Esophagus muscularis mucosa (tissue), 4 donors: ENCODE data around the gene LMX1A. TPM values are rescaled to one million over a fixed set of nuclear protein-coding genes. Genes with fewer than 3 reads are reported as not detected.

Experiments used
- DNase-seq: peaks from one replicate; pipeline ENCODE4 v3.0.0-alpha.2; 2017; ENCODE audit errors: extremely low spot score
- H3K27ac ChIP-seq, 4 donors: fragments of 200-600 bp; sonication (generic); replicated peaks in 1 of 4; 1 replicate in 3 of 4; 2 replicates in 1 of 4; pipeline ENCODE4 v1.5.1; 2016 to 2019; ENCODE audit warnings: mild to moderate bottlenecking in 1 of 4
- H3K27me3 ChIP-seq, 4 donors: fragments of 200-600 bp; sonication (generic); one replicate each; pipeline versions ENCODE4 v1.5.1 to v1.6.0; 2016 to 2019
- H3K36me3 ChIP-seq, 4 donors: fragments of 200-600 bp; sonication (generic); one replicate each; pipeline ENCODE4 v1.5.1; 2016 to 2019
- H3K4me1 ChIP-seq, 4 donors: fragments of 200-600 bp; sonication (generic); one replicate each; pipeline ENCODE4 v1.5.1; 2016 to 2019
- H3K4me3 ChIP-seq, 4 donors: fragments of 200-600 bp; sonication (generic); 1 replicate in 2 of 4; 2 replicates in 2 of 4; pipeline ENCODE4 v1.5.1; 2016 to 2019; ENCODE audit warnings: mild to moderate bottlenecking in 4 of 4, moderate library complexity in 1 of 4
- H3K9me3 ChIP-seq, 4 donors: fragments of 200-600 bp; sonication (generic); 1 replicate in 3 of 4; 2 replicates in 1 of 4; pipeline ENCODE4 v1.5.1; 2016 to 2019
- CTCF ChIP-seq, 3 experiments: fragments of 200-600 bp in 2 of 3; fragments of 450-650 bp in 1 of 3; sonication (generic) in 2 of 3; IDR thresholded peaks; one replicate each; pipeline ENCODE4 v1.5.1; 2017 to 2019; ENCODE audit warnings: antibody characterized with exemption in 3 of 3, mild to moderate bottlenecking in 2 of 3, moderate library complexity in 1 of 3
- EP300 ChIP-seq: sonication (generic); formaldehyde crosslinking; IDR thresholded peaks from one replicate; pipeline ENCODE4 v1.6.1; 2017; ENCODE audit warnings: antibody characterized with exemption
- POLR2A ChIP-seq: fragments of 450-650 bp; IDR thresholded peaks from one replicate; pipeline ENCODE4 v1.6.1; 2017; ENCODE audit warnings: antibody characterized with exemption, moderate library complexity, mild to moderate bottlenecking, low read depth
- POLR2AphosphoS5 ChIP-seq, 2 donors: sonication (generic); formaldehyde crosslinking; IDR thresholded peaks; one replicate each; pipeline ENCODE4 v1.6.1; 2017; ENCODE audit warnings: antibody characterized with exemption in 2 of 2
- WGBS: methylation state at CpG from one replicate; pipeline ENCODE4 v1.1.5; 2018; 5-methylcytosine and 5-hydroxymethylcytosine counted together
- intact Hi-C: fragments of 100-400 bp; cut with DNase I; formaldehyde crosslinking; loops from one replicate; pipeline ENCODE4 v1.15.1; 2023
- total RNA-seq, 4 donors: library from RNA; depleted of rRNA; stranded (reverse); fragments of >200 nt; gene quantifications; one replicate each; pipeline versions ENCODE4 v1.1.0 to v1.2.1, GENCODE V29; 2016

Gene LMX1A
- total RNA-seq, 4 donors from 2014 or later, result 0.32 to 0.98 (median 0.33) TPM; not detected in 1

DNA sequence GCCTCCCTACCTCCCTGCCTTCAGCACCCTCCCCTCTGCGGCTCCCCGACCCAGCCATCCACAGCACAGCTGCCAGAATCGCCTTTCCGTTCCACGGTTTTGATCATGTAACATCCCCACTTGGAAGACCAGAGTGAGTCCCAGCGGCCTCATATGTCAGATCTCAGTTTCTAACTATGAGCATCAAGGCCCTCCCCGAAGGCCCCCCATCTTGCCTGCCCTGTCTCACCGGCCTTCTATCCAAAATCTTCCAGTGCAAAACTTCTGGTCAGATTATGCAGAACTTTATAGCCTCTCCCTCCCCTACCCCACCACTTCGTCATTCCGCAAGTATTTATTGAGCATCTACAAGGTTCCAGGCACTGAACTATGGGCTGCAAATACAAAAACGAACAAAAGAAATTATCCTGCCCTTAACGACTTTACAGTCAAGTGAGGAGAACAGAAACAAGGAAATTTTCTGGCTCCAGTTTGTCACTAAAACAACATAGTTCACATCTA, 20.3 kb upstream of the LMX1A start:
- Histone ChIP-seq H3K36me3 (no peaks in the 10 kb centered on the region), H3K9me3 (no peaks in the 10 kb centered on the region), H3K4me1 (peaks cover 15 to 23% (median 21%) of the 10 kb centered on the region in 4 donors), H3K27me3 (no peaks in the 10 kb centered on the region), H3K4me3 (peak overlapping the region; percentile 48 to 59 (median 56)), H3K27ac (peak overlapping the region; percentile 91 to 94 (median 91))
- DNase-seq, result no peak
- no peak for TF ChIP-seq POLR2AphosphoS5 (IDR thresholded peaks at IDR 0.05)
- TF ChIP-seq POLR2A, result no peak
- no peak for TF ChIP-seq CTCF (IDR thresholded peaks at IDR 0.05)
- no peak for TF ChIP-seq EP300
- WGBS, result 18% methylated on average over 9 of the region's 12 CpGs
- intact Hi-C loops, result no loop called here

DNA sequence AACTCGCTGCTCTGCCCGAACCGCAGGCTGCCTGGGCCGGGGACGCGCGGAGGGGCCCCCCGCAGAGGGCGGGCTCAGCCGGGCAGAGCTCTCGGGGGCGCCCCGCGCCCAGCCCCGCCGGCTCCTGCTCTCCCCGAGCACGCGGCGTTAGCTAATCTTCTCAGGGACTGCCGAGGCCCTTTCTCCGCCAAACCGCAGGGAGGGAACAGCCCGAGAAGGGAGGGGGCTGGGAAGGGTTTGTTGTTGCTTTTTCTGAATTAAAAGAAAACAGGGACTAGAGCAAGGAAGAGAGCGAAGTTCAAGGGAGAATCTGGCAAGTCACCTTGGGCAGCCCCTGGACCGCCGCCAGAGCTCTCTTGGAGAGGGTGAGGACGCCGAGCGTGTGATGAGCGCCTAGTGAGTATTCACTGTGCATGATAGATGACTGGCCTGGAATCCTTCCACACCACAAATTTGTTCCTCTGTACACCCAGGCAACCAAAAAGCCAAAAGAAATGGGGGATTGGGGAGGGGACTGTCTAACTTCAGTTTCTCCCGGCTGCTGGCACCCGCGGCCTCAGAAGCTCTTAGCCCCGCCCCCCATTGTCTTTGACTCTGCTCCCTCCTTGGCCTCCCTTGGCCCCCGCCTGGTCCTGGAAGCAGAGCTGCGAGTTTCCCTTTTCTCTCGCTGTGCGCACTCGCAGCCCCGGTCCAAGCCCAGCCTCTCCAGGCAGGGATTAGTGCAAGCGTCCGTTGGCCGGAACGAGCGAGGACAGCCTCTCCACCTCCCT, 19.7 kb upstream of the LMX1A start:
- TF ChIP-seq CTCF (IDR thresholded peaks at IDR 0.05), result no peak
- TF ChIP-seq POLR2AphosphoS5 (IDR thresholded peaks at IDR 0.05), result peak; percentile 56 to 61

DNA sequence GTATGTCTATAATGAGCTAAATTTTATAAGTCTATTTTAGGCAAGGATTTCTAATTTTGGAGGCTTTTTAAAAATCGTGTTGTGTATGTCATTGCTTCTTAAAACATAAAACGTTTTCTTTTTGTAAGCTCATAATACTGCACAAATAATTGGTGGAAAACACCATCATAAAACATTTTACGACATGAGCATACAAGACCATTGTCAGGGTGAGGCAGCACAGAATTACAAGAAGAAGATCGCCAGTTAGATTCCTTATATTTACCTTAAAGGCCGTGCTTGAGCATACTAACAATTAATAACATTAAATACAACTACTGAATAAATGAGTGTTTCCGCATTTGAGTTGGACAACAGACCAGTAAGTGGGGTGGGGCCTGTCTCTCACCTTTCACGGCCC, 19.1 kb upstream of the LMX1A start:
- intact Hi-C loops, result no loop called here
- Histone ChIP-seq H3K9me3 (no peaks in the 10 kb centered on the region), H3K4me3 (peak overlapping the region; percentile 48 to 59 (median 56)), H3K4me1 (peaks cover 15 to 23% (median 21%) of the 10 kb centered on the region in 4 donors), H3K27ac (peak overlapping the region; percentile 91 to 94 (median 91)), H3K36me3 (no peaks in the 10 kb centered on the region), H3K27me3 (no peaks in the 10 kb centered on the region)
- WGBS, result 24% methylated on average over 7 of the region's 7 CpGs
- no peak for DNase-seq
- TF ChIP-seq CTCF (IDR thresholded peaks at IDR 0.05), result no peak
- TF ChIP-seq POLR2AphosphoS5 (IDR thresholded peaks at IDR 0.05), result no peak
- TF ChIP-seq EP300, result no peak
- TF ChIP-seq POLR2A, result no peak

More for the DNA sequence above, 19.7 kb upstream of the LMX1A start:
- intact Hi-C loops, result no loop called here
- no peaks in the 10 kb centered on the region for H3K36me3 ChIP-seq
- peaks cover 15 to 23% (median 21%) of the 10 kb centered on the region in 4 donors for H3K4me1 ChIP-seq
- peak; percentile 95 for DNase-seq
- no peaks in the 10 kb centered on the region for H3K9me3 ChIP-seq
- H3K4me3 ChIP-seq, result peak overlapping the region; percentile 48 to 59 (median 56)
- H3K27me3 ChIP-seq, result no peaks in the 10 kb centered on the region
- peak overlapping the region; percentile 91 to 94 (median 91) for H3K27ac ChIP-seq
- under 1% methylated on average over 21 of the region's 46 CpGs for WGBS

DNA sequence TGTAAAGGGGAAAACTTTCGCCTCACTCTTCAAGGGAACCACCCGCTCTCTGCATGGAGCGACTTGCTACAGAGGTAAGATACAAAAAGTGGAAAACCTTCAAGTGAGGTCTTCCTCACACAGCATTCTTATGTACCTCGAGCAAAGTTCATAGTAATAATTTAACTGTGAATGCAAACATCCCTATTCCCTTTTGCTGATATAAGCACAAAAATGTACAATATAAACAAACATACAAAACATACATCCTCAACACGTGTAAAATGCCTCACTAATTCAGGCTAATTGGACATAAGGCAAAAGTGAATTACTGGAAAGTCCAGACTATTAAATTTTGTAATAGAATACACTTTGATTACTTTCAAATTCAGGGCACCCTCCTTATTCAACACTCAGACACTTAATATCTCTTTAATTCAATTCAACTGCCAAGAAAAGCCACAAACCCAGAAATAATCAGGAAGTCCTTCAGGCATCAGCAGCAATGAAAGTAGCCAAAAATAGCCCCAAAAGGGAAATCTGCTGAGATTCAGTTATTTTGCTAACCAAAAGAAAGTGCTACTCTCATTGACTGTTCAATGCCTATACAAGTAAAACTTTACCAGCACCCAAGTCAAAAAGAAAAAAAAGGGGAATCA, 15.2 kb upstream of the LMX1A start:
- intact Hi-C loops, result no loop called here
- no peak for DNase-seq
- Histone ChIP-seq H3K4me3 (no peak overlapping the region), H3K9me3 (no peaks in the 10 kb centered on the region), H3K27ac (no peak overlapping the region), H3K36me3 (no peaks in the 10 kb centered on the region), H3K4me1 (peaks cover 15 to 29% (median 20%) of the 10 kb centered on the region in 4 donors), H3K27me3 (peaks cover 0 to 14% (median 0%) of the 10 kb centered on the region in 4 donors)
- WGBS, result 53% methylated on average over 5 of the region's 5 CpGs
- TF ChIP-seq CTCF (IDR thresholded peaks at IDR 0.05) (no peak), POLR2A (no peak), POLR2AphosphoS5 (IDR thresholded peaks at IDR 0.05) (no peak), EP300 (no peak)
